HepG2 (cell line): Measurements from ENCODE around the gene HIRA. TPM values are rescaled to one million over a fixed set of nuclear protein-coding genes. Genes with fewer than 3 reads are reported as not detected.

ENCODE experiments used
- ATAC-seq: fragments of 200-7000 bp; cut with Tn5 transposase; 3 replicates; pipeline ENCODE4 v1.9.1; 2020; ENCODE audit warnings: mild to moderate bottlenecking, moderate library complexity
- BruUV-seq: library from RNA; stranded (reverse); fragments of 400-500 nt; replicated peaks from 2 replicates; lab custom pipeline; 2021; lab: Mats Ljungman, UMichigan
- CTCF ChIA-PET: fragments of 300-600 bp; formaldehyde crosslinking; extraction: SDS; loops from one replicate; lab custom pipeline; 2021; ENCODE audit warnings: low total read pairs, inconsistent platforms, low intra/inter-chr PET ratio; lab: Yijun Ruan, JAX
- POLR2A ChIA-PET: fragments of 350-600 bp; sonication (Branson Sonifier 250); formaldehyde crosslinking; loops from one replicate; lab custom pipeline; 2020; ENCODE audit warnings: antibody characterized with exemption, inconsistent platforms; lab: Yijun Ruan, JAX
- DNase-seq: peaks from one replicate; pipeline ENCODE4 v3.0.0-alpha.2; 2015; ENCODE audit warnings: low spot score
- FAIRE-seq: peaks from 3 replicates; lab custom pipeline; 2011; peaks lifted over from hg19 to GRCh38; lab: Jason Lieb, UNC
- H2AFZ ChIP-seq: one replicate; pipeline ENCODE4 v1.6.1; 2011; ENCODE audit warnings: low read length, inconsistent platforms
- H3K27ac ChIP-seq: fragments of 300-600 bp; 3 replicates; pipeline ENCODE4 v1.8.0; 2011; ENCODE audit warnings: mixed run types, mild to moderate bottlenecking, mixed read lengths, low read length, inconsistent platforms; ENCODE audit not compliant: insufficient read depth; ENCODE audit errors: extremely low read length
- H3K27me3 ChIP-seq, 2 experiments: fragments of 200-600 bp in 1 of 2; 2 replicates in 1 of 2; 3 replicates in 1 of 2; pipeline versions ENCODE4 v1.6.0 to v1.8.0; 2011; ENCODE audit warnings: low read length in 2 of 2, mild to moderate bottlenecking in 2 of 2, moderate library complexity in 2 of 2, inconsistent platforms in 1 of 2; ENCODE audit not compliant: insufficient read depth in 2 of 2, control insufficient read depth in 1 of 2
- H3K36me3 ChIP-seq, 2 experiments: fragments of 200-600 bp in 1 of 2; replicated peaks in 1 of 2; 2 replicates in 1 of 2; 3 replicates in 1 of 2; pipeline versions ENCODE4 v1.5.1 to v1.8.0; 2011; ENCODE audit warnings: low read length in 2 of 2, inconsistent platforms in 1 of 2; ENCODE audit not compliant: insufficient read depth in 2 of 2, control insufficient read depth in 1 of 2
- H3K4me1 ChIP-seq: 2 replicates; pipeline ENCODE4 v1.5.1; 2012; ENCODE audit warnings: low read length, inconsistent platforms; ENCODE audit not compliant: insufficient read depth
- H3K4me2 ChIP-seq: 2 replicates; pipeline ENCODE4 v1.6.0; 2011; ENCODE audit warnings: low read depth, low read length, inconsistent platforms
- H3K4me3 ChIP-seq, 3 experiments: fragments of 200-600 bp in 1 of 3; sonication (generic), shearing (Covaris generic) in 1 of 3; replicated peaks in 1 of 3; 2 replicates each; pipeline ENCODE4 v1.5.1; 2011 to 2016; ENCODE audit warnings: low read length in 3 of 3, inconsistent platforms in 2 of 3, low read depth in 2 of 3, mild to moderate bottlenecking in 2 of 3, control low read depth in 1 of 3, mixed read lengths in 1 of 3; ENCODE audit not compliant: insufficient read depth in 1 of 3
- H3K79me2 ChIP-seq: one replicate; pipeline ENCODE4 v1.6.1; 2011; ENCODE audit warnings: low read length, inconsistent platforms; ENCODE audit not compliant: insufficient read depth
- H3K9ac ChIP-seq: 2 replicates; pipeline ENCODE4 v1.6.0; 2011; ENCODE audit warnings: mild to moderate bottlenecking, low read depth, low read length, inconsistent platforms; ENCODE audit not compliant: insufficient read depth
- H3K9me3 ChIP-seq: 2 replicates; pipeline ENCODE4 v1.5.1; 2012; ENCODE audit warnings: mild to moderate bottlenecking, low read length
- H4K20me1 ChIP-seq: 2 replicates; pipeline ENCODE4 v1.6.0; 2011; ENCODE audit warnings: inconsistent platforms, mild to moderate bottlenecking, low read length, moderate library complexity; ENCODE audit not compliant: insufficient read depth
- AGO1 ChIP-seq: fragments of 200-400 bp; formaldehyde crosslinking; IDR thresholded peaks from 2 replicates; pipeline ENCODE4 v1.6.1; 2017; ENCODE audit warnings: mild to moderate bottlenecking, low read depth, low read length, moderate library complexity; ENCODE audit not compliant: poor library complexity, severe bottlenecking
- HBP1 ChIP-seq: IDR thresholded peaks from 2 replicates; pipeline ENCODE4 v1.6.1; 2016; ENCODE audit warnings: low read depth, control low read depth
- KAT7 ChIP-seq: IDR thresholded peaks from 2 replicates; pipeline ENCODE4 v1.6.1; 2018; ENCODE audit warnings: borderline replicate concordance, missing compliant biosample characterization
- KDM4B ChIP-seq: sonication (generic); formaldehyde crosslinking; IDR thresholded peaks from 2 replicates; pipeline ENCODE4 v1.4.0; 2020; ENCODE audit warnings: missing genetic modification reagents
- MAFF ChIP-seq: IDR thresholded peaks from 2 replicates; pipeline ENCODE4 v1.6.1; 2011; ENCODE audit warnings: low read depth, low read length, improper control_type of control experiment
- MAFK ChIP-seq, 2 experiments: IDR thresholded peaks in 1 of 2; conservative IDR thresholded peaks in 1 of 2; 2 replicates each; pipeline ENCODE4 v1.6.1; 2011; ENCODE audit warnings: improper control_type of control experiment in 2 of 2, low read length in 2 of 2
- MYNN ChIP-seq: sonication (generic); formaldehyde crosslinking; IDR thresholded peaks from 2 replicates; pipeline ENCODE4 v1.4.0; 2020; ENCODE audit warnings: mild to moderate bottlenecking, low read depth, missing genetic modification reagents
- NCOA2 ChIP-seq: sonication (generic); formaldehyde crosslinking; IDR thresholded peaks from 2 replicates; pipeline ENCODE4 v1.8.0; 2022; ENCODE audit warnings: inconsistent platforms
- TARDBP ChIP-seq: sonication (generic); formaldehyde crosslinking; IDR thresholded peaks from 2 replicates; pipeline ENCODE4 v1.8.0; 2022; ENCODE audit warnings: mild to moderate bottlenecking, missing genetic modification reagents
- TEF ChIP-seq: sonication (generic); formaldehyde crosslinking; IDR thresholded peaks from 2 replicates; pipeline ENCODE4 v1.5.0; 2020; ENCODE audit warnings: missing genetic modification reagents
- TRIM22 ChIP-seq: fragments of 450-650 bp; IDR thresholded peaks from 2 replicates; pipeline ENCODE4 v1.6.1; 2017
- ZBTB8A ChIP-seq: sonication (generic); formaldehyde crosslinking; IDR thresholded peaks from 2 replicates; pipeline ENCODE4 v1.4.0; 2020; ENCODE audit warnings: mild to moderate bottlenecking, low read depth, missing genetic modification reagents, borderline replicate concordance
- ZFP1 ChIP-seq: IDR thresholded peaks from 2 replicates; pipeline ENCODE4 v1.6.1; 2016
- ZNF674 ChIP-seq: sonication (generic); formaldehyde crosslinking; IDR thresholded peaks from 2 replicates; pipeline ENCODE4 v1.5.0; 2020; ENCODE audit warnings: low read depth, mild to moderate bottlenecking, missing genetic modification reagents
- ZSCAN31 ChIP-seq: sonication (generic); formaldehyde crosslinking; IDR thresholded peaks from 2 replicates; pipeline ENCODE4 v1.5.0; 2020; ENCODE audit warnings: low read depth, mild to moderate bottlenecking, missing genetic modification reagents
- WGBS: methylation state at CpG from one replicate; pipeline ENCODE4 v1.1.6; 2017; ENCODE audit warnings: low lambda C conversion rate; 5-methylcytosine and 5-hydroxymethylcytosine counted together
- in situ Hi-C: cut with HindIII; loops from 2 replicates; pipeline ENCODE4 v1.10.0; 2017; ENCODE audit warnings: low pct_unique_long_range_greater_than_20kb; ENCODE audit not compliant: extremely low pct_ligation_motif_present
- intact Hi-C: fragments of 100-400 bp; cut with micrococcal nuclease; formaldehyde crosslinking; loops from one replicate; pipeline ENCODE4 v1.10.0; 2022; ENCODE audit not compliant: unreplicated experiment
- polyA plus RNA-seq, 8 experiments: library from polyadenylated mRNA; depleted of rRNA in 3 of 8; stranded (reverse) in 7 of 8; unstranded in 1 of 8; fragments of >200 nt; fragmentation: Illumina TruSeq in 4 of 8; extraction: Trizol in 4 of 8; gene quantifications; 2 replicates each; pipeline versions ENCODE4 v1.2.1 to v1.2.3, GENCODE V29; 2011 to 2016; ENCODE audit warnings: low read depth in 4 of 8, missing spikeins in 1 of 8, mixed read lengths in 1 of 8; ENCODE audit not compliant: insufficient read depth in 1 of 8
- total RNA-seq, 5 experiments: library from RNA; depleted of rRNA; stranded (reverse); fragments of >200 nt; fragmentation: Illumina TruSeq; extraction: Trizol; gene quantifications; 2 replicates each; pipeline ENCODE4 v1.2.3, GENCODE V29; 2016; ENCODE audit warnings: low read depth in 1 of 5

Gene HIRA
- total and polyA plus RNA-seq, 2 of the 13 experiments (the other 11 are each of a cell fraction or from before 2014, with no cell fraction given): 21.5 to 29.2 TPM

GRCh38 chr22:19289475-19290161 lies 141.9 kb downstream of the HIRA start:
- Histone ChIP-seq H3K36me3 (no peaks in the 10 kb centered on the region; a peak in 2 of 5 replicates), H4K20me1 (no peaks in the 10 kb centered on the region; the same call in 1 of the 2 replicates), H3K4me3 (no peak overlapping the region), H2AFZ (no peak overlapping the region), H3K9ac (no peak overlapping the region), H3K9me3 (no peaks in the 10 kb centered on the region), H3K4me2 (0 out of 2 replicates have a peak overlapping the region, but pooled peaks have one; percentile 96), H3K27ac (no peak overlapping the region), H3K4me1 (peaks cover 26% of the 10 kb centered on the region), H3K27me3 (no peaks in the 10 kb centered on the region; a peak in 1 of 5 replicates), H3K79me2 (no peaks in the 10 kb centered on the region)
- DNase-seq: no peak
- in situ Hi-C loops: loop anchor here (5.0 to 10.0 kb wide), 3 partner anchors 107 to 345 kb away; partner anchors contain the start of genes CDC45 and UFD1
- POLR2A ChIA-PET: interaction anchor here (3.0 kb wide), 1 partner anchor 111 kb away, joined by 16 read pairs; the partner anchor contains the start of gene SLC25A1
- CTCF ChIA-PET: no interaction called here
- BruUV-seq: no TSS peak
- no peak for FAIRE-seq
- 69% methylated on average over 4 of the region's 5 CpGs for WGBS
- intact Hi-C loops: loop anchor here (1.0 kb wide), 1 partner anchor 110 kb away; no protein-coding TSS in a partner anchor
- ATAC-seq: no peak
- TF ChIP-seq TRIM22 (no peak), ZBTB8A (CRISPR knock-in tag) (no peak), TARDBP (no peak), ZFP1 (CRISPR knock-in tag) (no peak), MAFK (conservative IDR thresholded peaks at IDR 0.05 in 1 of 2, IDR thresholded peaks at IDR 0.05 in 1 of 2; ENCODE audit: low read length in 2 of 2) (peak; percentile 19 to 52; a peak in 2 of 4 replicates), AGO1 (no peak), ZNF674 (CRISPR knock-in tag) (no peak), MAFF (peak; percentile 44), NCOA2 (CRISPR knock-in tag) (no peak), MYNN (CRISPR knock-in tag) (no peak), ZSCAN31 (no peak), KAT7 (no peak), HBP1 (no peak), KDM4B (CRISPR knock-in tag) (no peak), TEF (CRISPR knock-in tag) (no peak)
